ENCODE data around the gene SCMH1. TPM values are rescaled to one million over a fixed set of nuclear protein-coding genes. Genes with fewer than 3 reads are reported as not detected.

Gene SCMH1
- polyA plus RNA-seq, 1 of the 3 experiments (the other 2 are of a cell fraction), result 38.5 TPM

DNA sequence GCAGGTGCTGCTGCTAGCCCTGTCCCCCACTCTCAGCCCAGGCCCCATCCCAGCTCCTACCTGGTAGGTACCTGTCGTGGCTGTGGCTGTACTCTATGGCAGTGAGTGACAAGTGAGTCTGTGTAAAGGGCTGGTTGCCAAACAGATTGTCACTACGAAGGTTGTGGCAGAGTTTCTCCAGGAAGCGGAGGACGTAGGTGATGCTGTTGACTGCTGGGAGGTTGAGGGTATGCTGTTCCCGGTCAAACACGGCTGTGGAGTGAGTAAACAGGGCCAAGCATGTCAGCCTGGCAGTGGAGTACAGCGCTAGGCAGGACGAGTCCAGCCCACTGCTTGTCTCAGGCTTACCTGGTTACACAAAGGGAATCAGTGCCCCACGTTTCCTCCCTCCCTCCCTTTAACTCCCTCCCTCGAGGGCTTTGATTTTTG lies 195.7 kb downstream of the SCMH1 start (continued):
- TF ChIP-seq, protein P1, sequence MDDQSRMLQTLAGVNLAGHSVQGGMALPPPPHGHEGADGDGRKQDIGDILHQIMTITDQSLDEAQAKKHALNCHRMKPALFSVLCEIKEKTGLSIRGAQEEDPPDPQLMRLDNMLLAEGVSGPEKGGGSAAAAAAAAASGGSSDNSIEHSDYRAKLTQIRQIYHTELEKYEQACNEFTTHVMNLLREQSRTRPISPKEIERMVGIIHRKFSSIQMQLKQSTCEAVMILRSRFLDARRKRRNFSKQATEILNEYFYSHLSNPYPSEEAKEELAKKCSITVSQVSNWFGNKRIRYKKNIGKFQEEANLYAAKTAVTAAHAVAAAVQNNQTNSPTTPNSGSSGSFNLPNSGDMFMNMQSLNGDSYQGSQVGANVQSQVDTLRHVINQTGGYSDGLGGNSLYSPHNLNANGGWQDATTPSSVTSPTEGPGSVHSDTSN (IDR thresholded peaks at IDR 0.05), result no peak
- TF ChIP-seq NRF1 (IDR thresholded peaks at IDR 0.05; ENCODE audit: low read depth, low read length) (no peak), GATA2 (CRISPR knock-in tag; IDR thresholded peaks at IDR 0.05) (no peak), MEF2A (IDR thresholded peaks at IDR 0.05; ENCODE audit: borderline replicate concordance, low read depth) (no peak), MXI1 (IDR thresholded peaks at IDR 0.05; ENCODE audit: low read depth, low read length) (no peak), SMC3 (IDR thresholded peaks at IDR 0.05; ENCODE audit: low read depth, low read length) (no peak)
- TF ChIP-seq, protein P2, sequence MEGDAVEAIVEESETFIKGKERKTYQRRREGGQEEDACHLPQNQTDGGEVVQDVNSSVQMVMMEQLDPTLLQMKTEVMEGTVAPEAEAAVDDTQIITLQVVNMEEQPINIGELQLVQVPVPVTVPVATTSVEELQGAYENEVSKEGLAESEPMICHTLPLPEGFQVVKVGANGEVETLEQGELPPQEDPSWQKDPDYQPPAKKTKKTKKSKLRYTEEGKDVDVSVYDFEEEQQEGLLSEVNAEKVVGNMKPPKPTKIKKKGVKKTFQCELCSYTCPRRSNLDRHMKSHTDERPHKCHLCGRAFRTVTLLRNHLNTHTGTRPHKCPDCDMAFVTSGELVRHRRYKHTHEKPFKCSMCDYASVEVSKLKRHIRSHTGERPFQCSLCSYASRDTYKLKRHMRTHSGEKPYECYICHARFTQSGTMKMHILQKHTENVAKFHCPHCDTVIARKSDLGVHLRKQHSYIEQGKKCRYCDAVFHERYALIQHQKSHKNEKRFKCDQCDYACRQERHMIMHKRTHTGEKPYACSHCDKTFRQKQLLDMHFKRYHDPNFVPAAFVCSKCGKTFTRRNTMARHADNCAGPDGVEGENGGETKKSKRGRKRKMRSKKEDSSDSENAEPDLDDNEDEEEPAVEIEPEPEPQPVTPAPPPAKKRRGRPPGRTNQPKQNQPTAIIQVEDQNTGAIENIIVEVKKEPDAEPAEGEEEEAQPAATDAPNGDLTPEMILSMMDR (IDR thresholded peaks at IDR 0.05), result no peak

DNA sequence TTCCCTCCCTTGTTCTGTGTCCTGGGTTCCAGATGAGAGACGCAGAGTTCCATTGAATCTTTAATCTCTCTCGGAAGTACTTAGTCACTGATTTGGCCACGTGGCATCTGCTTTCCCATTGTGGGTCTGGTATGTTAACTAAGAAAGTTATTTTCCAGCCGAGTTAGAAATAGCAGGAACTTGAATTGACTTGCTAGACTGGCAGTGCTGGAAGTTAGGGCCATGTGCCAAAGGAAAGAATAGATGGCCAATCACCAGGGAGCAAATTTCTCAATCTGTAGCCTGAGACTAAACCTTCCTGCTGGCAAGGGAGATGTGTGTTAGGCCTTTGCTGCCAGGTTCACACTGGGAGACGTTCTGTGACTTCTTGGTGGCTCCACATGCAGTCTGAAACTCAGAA lies 196.4 kb downstream of the SCMH1 start:
- H2AFZ ChIP-seq (ENCODE audit: low read depth), result no peak overlapping the region
- H3K9ac ChIP-seq, result no peak overlapping the region
- no peaks in the 10 kb centered on the region for H4K20me1 ChIP-seq (ENCODE audit: insufficient read depth)
- no peak for TF ChIP-seq EZH2phosphoT487 (IDR thresholded peaks at IDR 0.05; ENCODE audit: borderline replicate concordance, low read depth)
- TF ChIP-seq, protein P3, sequence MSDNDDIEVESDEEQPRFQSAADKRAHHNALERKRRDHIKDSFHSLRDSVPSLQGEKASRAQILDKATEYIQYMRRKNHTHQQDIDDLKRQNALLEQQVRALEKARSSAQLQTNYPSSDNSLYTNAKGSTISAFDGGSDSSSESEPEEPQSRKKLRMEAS (IDR thresholded peaks at IDR 0.05; ENCODE audit: low read depth), result peak; percentile 89
- no peak for TF ChIP-seq ELF1 (IDR thresholded peaks at IDR 0.05)
- TF ChIP-seq, protein P4, sequence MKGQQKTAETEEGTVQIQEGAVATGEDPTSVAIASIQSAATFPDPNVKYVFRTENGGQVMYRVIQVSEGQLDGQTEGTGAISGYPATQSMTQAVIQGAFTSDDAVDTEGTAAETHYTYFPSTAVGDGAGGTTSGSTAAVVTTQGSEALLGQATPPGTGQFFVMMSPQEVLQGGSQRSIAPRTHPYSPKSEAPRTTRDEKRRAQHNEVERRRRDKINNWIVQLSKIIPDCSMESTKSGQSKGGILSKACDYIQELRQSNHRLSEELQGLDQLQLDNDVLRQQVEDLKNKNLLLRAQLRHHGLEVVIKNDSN (IDR thresholded peaks at IDR 0.05; ENCODE audit: borderline replicate concordance, low read depth), result peak; percentile 76; the same call in 1 of the 2 replicates
- TF ChIP-seq RCOR1 (IDR thresholded peaks at IDR 0.05; ENCODE audit: low read length), result no peak
- TF ChIP-seq, protein P2 (IDR thresholded peaks at IDR 0.05), result no peak
- peak; percentile 34; the same call in 1 of the 2 replicates for TF ChIP-seq NFIC (IDR thresholded peaks at IDR 0.05; ENCODE audit: borderline replicate concordance)
- TF ChIP-seq TCF12 (IDR thresholded peaks at IDR 0.05), result peak; percentile 29; the same call in 1 of the 2 replicates
- peak; percentile 6; the same call in 1 of the 2 replicates for TF ChIP-seq FOSL2 (IDR thresholded peaks at IDR 0.05; ENCODE audit: borderline replicate concordance, low read depth)
- H3K79me2 ChIP-seq (ENCODE audit: insufficient read depth), result no peaks in the 10 kb centered on the region
- H3F3A ChIP-seq (replicated peaks; ENCODE audit: insufficient read depth), result peaks cover 4% of the 10 kb centered on the region
- no peak for DNase-seq
- no peak overlapping the region for H3K4me3 ChIP-seq (ENCODE audit: low read depth in 2 of 2, low read length in 1 of 2)
- ChIA-PET POLR2A (no interaction called here), CTCF (interaction anchor here (1.5 kb wide), 1 partner anchor 14 kb away, joined by 3 read pairs; no protein-coding TSS in a partner anchor)
- no peaks in the 10 kb centered on the region for H3K27me3 ChIP-seq (ENCODE audit: insufficient read depth)
- no peaks in the 10 kb centered on the region for H3K9me2 ChIP-seq
- WGBS (ENCODE audit: low lambda C conversion rate), result 28% methylated on average over 5 of the region's 5 CpGs
- peaks cover 13 to 22% of the 10 kb centered on the region in 2 experiments for H3K36me3 ChIP-seq (replicated peaks in 1 of 2; ENCODE audit: control insufficient read depth in 1 of 2, insufficient read depth in 2 of 2, low read length in 1 of 2)
- H3K4me1 ChIP-seq (ENCODE audit: control insufficient read depth in 1 of 2, insufficient read depth in 2 of 2, low read depth in 1 of 2, low read length in 1 of 2), result peaks cover 9 to 23% of the 10 kb centered on the region in 2 experiments
- H3K4me2 ChIP-seq, result peak overlapping the region; percentile 52
- H3K9me3 ChIP-seq, result no peaks in the 10 kb centered on the region
- peak overlapping the region; percentile 59 to 74 for H3K27ac ChIP-seq (ENCODE audit: low read depth in 2 of 2, low read length in 1 of 2)

All from SK-N-SH (cell line).